Smooth muscle cell (in vitro differentiated cells): ENCODE data around the gene KIF19. TPM values are rescaled to one million over a fixed set of nuclear protein-coding genes. Genes with fewer than 3 reads are reported as not detected.

Experiments used
- DNase-seq: peaks from one replicate; lab custom pipeline; 2025; ENCODE audit not compliant: unreplicated experiment; lab: John Stamatoyannopoulos, UW
- H2AFZ ChIP-seq: fragments of 200-600 bp; sonication (generic); 2 replicates; pipeline ENCODE4 v1.6.0; 2016; ENCODE audit warnings: antibody characterized with exemption, low read depth, mild to moderate bottlenecking
- H3F3A ChIP-seq: fragments of 200-600 bp; sonication (generic); 2 replicates; pipeline ENCODE4 v1.6.0; 2017; ENCODE audit warnings: antibody characterized with exemption, low read depth
- H3K27ac ChIP-seq: fragments of 200-600 bp; sonication (generic); 2 replicates; pipeline ENCODE4 v1.5.1; 2016; ENCODE audit warnings: low read depth, mild to moderate bottlenecking
- H3K27me3 ChIP-seq: fragments of 200-600 bp; sonication (generic); 2 replicates; pipeline ENCODE4 v1.6.1; 2016; ENCODE audit warnings: low read depth, mild to moderate bottlenecking
- H3K36me3 ChIP-seq: fragments of 200-600 bp; sonication (generic); 2 replicates; pipeline ENCODE4 v1.5.1; 2016; ENCODE audit warnings: low read depth
- H3K4me1 ChIP-seq: fragments of 200-600 bp; sonication (generic); 2 replicates; pipeline ENCODE4 v1.5.1; 2016; ENCODE audit warnings: low read depth
- H3K4me2 ChIP-seq: fragments of 200-600 bp; sonication (generic); 2 replicates; pipeline ENCODE4 v1.6.0; 2016; ENCODE audit warnings: mild to moderate bottlenecking
- H3K4me3 ChIP-seq: fragments of 200-600 bp; sonication (generic); 2 replicates; pipeline ENCODE4 v1.5.1; 2016; ENCODE audit warnings: mild to moderate bottlenecking
- H3K79me2 ChIP-seq: fragments of 200-600 bp; sonication (generic); 2 replicates; pipeline ENCODE4 v1.6.0; 2016; ENCODE audit warnings: low read depth, mild to moderate bottlenecking
- H3K9ac ChIP-seq: fragments of 200-600 bp; sonication (generic); 2 replicates; pipeline ENCODE4 v1.6.0; 2016; ENCODE audit warnings: low read depth
- H3K9me3 ChIP-seq: fragments of 200-600 bp; sonication (generic); replicated peaks from 2 replicates; pipeline ENCODE4 v1.5.1; 2016; ENCODE audit warnings: low read depth
- H4K20me1 ChIP-seq: fragments of 200-600 bp; sonication (generic); 2 replicates; pipeline ENCODE4 v1.6.0; 2016; ENCODE audit warnings: low read depth
- CTCF ChIP-seq: fragments of 200-600 bp; sonication (generic); IDR thresholded peaks from 2 replicates; pipeline ENCODE4 v1.5.1; 2017; ENCODE audit warnings: borderline replicate concordance, mild to moderate bottlenecking, antibody characterized with exemption; ENCODE audit not compliant: insufficient read depth, poor library complexity, severe bottlenecking
- WGBS: methylation state at CpG from one replicate; pipeline ENCODE4 v1.1.7; 2016; ENCODE audit warnings: low lambda C conversion rate; 5-methylcytosine and 5-hydroxymethylcytosine counted together
- polyA plus RNA-seq: library from polyadenylated mRNA; unstranded; fragments of >200 nt; fragmentation: Nextera tagmentation; extraction: Ambion mirVana; gene quantifications from 2 replicates; pipeline ENCODE4 v1.2.1, GENCODE V29; 2016
- total RNA-seq: library from RNA; depleted of rRNA; stranded (reverse); fragments of >200 nt; gene quantifications from 2 replicates; pipeline ENCODE4 v1.2.3, GENCODE V29; 2014

Gene KIF19
- total and polyA plus RNA-seq, 2 experiments from 2014 or later = not detected

GRCh38 chr17:74362810-74363498 lies 36.9 kb downstream of the KIF19 start:
- TF ChIP-seq CTCF = no peak
- WGBS = 81% methylated on average over 14 of the region's 14 CpGs

GRCh38 chr17:74367206-74367605 lies 41.2 kb downstream of the KIF19 start, which contains the start of gene GPR142:
Gene GPR142 (plus strand): TSS chr17:74367506. CDS start chr17:74369541, 2,035 bp downstream.
- WGBS = 78% methylated on average over 5 of the region's 5 CpGs
- Histone ChIP-seq H3F3A (no peaks in the 10 kb centered on the region), H3K79me2 (no peaks in the 10 kb centered on the region), H3K9me3 (no peaks in the 10 kb centered on the region), H3K4me2 (no peak within 1 kb of the TSS), H3K27me3 (peaks cover 16% of the 10 kb centered on the region), H3K4me3 (no peak within 1 kb of the TSS), H3K9ac (no peak within 1 kb of the TSS), H4K20me1 (no peaks in the 10 kb centered on the region), H3K27ac (no peak within 1 kb of the TSS), H3K4me1 (peaks cover 9% of the 10 kb centered on the region), H2AFZ (no peak within 1 kb of the TSS), H3K36me3 (no peaks in the 10 kb centered on the region)
- DNase-seq = no peak
- TF ChIP-seq CTCF = no peak

More at GRCh38 chr17:74362810-74363498, 36.9 kb downstream of the KIF19 start:
- Histone ChIP-seq H3K27ac (no peak overlapping the region), H3K4me2 (no peak overlapping the region), H3K36me3 (no peaks in the 10 kb centered on the region), H3K9ac (no peak overlapping the region), H3K4me1 (peaks cover 14% of the 10 kb centered on the region), H3K27me3 (peaks cover 46% of the 10 kb centered on the region), H3F3A (no peaks in the 10 kb centered on the region), H2AFZ (no peak overlapping the region), H3K79me2 (no peaks in the 10 kb centered on the region), H3K9me3 (no peaks in the 10 kb centered on the region), H3K4me3 (no peak overlapping the region), H4K20me1 (no peaks in the 10 kb centered on the region)
- DNase-seq = no peak

GRCh38 chr17:74368341-74369081 lies 42.5 kb downstream of the KIF19 start:
- peak; percentile 25 for DNase-seq
- H3K4me1 ChIP-seq = no peaks in the 10 kb centered on the region
- H3K4me3 ChIP-seq = no peak overlapping the region
- no peaks in the 10 kb centered on the region for H3K79me2 ChIP-seq
- H3K36me3 ChIP-seq = no peaks in the 10 kb centered on the region
- H3K27me3 ChIP-seq = peaks cover 3% of the 10 kb centered on the region
- no peaks in the 10 kb centered on the region for H4K20me1 ChIP-seq
- TF ChIP-seq CTCF = peak; percentile 96
- no peaks in the 10 kb centered on the region for H3K9me3 ChIP-seq
- H2AFZ ChIP-seq = no peak overlapping the region
- H3F3A ChIP-seq = no peaks in the 10 kb centered on the region
- 60% methylated on average over 14 of the region's 14 CpGs for WGBS
- no peak overlapping the region for H3K9ac ChIP-seq
- H3K27ac ChIP-seq = no peak overlapping the region
- H3K4me2 ChIP-seq = no peak overlapping the region
